T-helper 1 cell treated with Interleukin-12 subunit alpha and Interleukin-12 subunit beta and Interleukin-4 antibody, amounts not matched to agents 30 μg/mL and 1 μg/mL, for 36 hours (primary cell): Measurements from ENCODE around the gene PGAP2.
"Not testable (repeated sequence)": the region's sequence is repeated elsewhere in the genome, so short reads cannot be mapped to it uniquely, and the experiment has no call there.

Source experiments
- H3K27ac Mint-ChIP-seq: one replicate; pipeline ENCODE4 v1.8.0; 2021; ENCODE audit warnings: mild to moderate bottlenecking, mixed read lengths
- H3K27me3 Mint-ChIP-seq: one replicate; pipeline ENCODE4 v1.8.0; 2021; ENCODE audit warnings: low read depth, mixed read lengths
- H3K36me3 Mint-ChIP-seq: one replicate; pipeline ENCODE4 v1.8.0; 2021; ENCODE audit warnings: low read depth, mixed read lengths
- H3K4me1 Mint-ChIP-seq: one replicate; pipeline ENCODE4 v1.8.0; 2021; ENCODE audit warnings: low read depth, mixed read lengths
- H3K4me3 Mint-ChIP-seq: one replicate; pipeline ENCODE4 v1.8.0; 2021; ENCODE audit warnings: mild to moderate bottlenecking, moderate library complexity, mixed read lengths
- H3K9me3 Mint-ChIP-seq: one replicate; pipeline ENCODE4 v1.8.0; 2021; ENCODE audit warnings: mixed read lengths

Gene PGAP2

GRCh38 chr11:3807909-3808860 lies at the start of gene PGAP2:
Gene PGAP2 (plus strand): TSS chr11:3808560. CDS start chr11:3811260, 2,700 bp downstream.
- peaks cover 17% of the 10 kb centered on the region for H3K4me1 Mint-ChIP-seq
- H3K36me3 Mint-ChIP-seq: no peaks in the 10 kb centered on the region
- no peaks in the 10 kb centered on the region for H3K27me3 Mint-ChIP-seq

GRCh38 chr11:3764266-3764665 lies 44.1 kb upstream of the PGAP2 start:
- Mint-ChIP-seq H3K36me3 (peaks cover 51% of the 10 kb centered on the region), H3K4me3 (no peak overlapping the region), H3K27me3 (no peaks in the 10 kb centered on the region), H3K27ac (no peak overlapping the region), H3K9me3 (no peaks in the 10 kb centered on the region), H3K4me1 (peaks cover 11% of the 10 kb centered on the region)

More at GRCh38 chr11:3807909-3808860, at the start of gene PGAP2:
- Mint-ChIP-seq H3K4me3 (peak within 1 kb of the TSS; percentile 95), H3K9me3 (no peaks in the 10 kb centered on the region), H3K27ac (peak within 1 kb of the TSS; percentile 88)

- not testable (repeated sequence) for H3K4me3 Mint-ChIP-seq, H3K4me1 Mint-ChIP-seq, H3K27me3 Mint-ChIP-seq, H3K9me3 Mint-ChIP-seq, H3K27ac Mint-ChIP-seq
- H3K36me3 Mint-ChIP-seq: peaks cover 51% of the 10 kb centered on the region
These were observed 41.5 kb upstream of the PGAP2 start for GRCh38 chr11:3766836-3767235.

- peaks cover 49% of the 10 kb centered on the region for H3K36me3 Mint-ChIP-seq
- no peak overlapping the region for H3K4me3 Mint-ChIP-seq
- H3K27ac Mint-ChIP-seq: no peak overlapping the region
- H3K9me3 Mint-ChIP-seq: no peaks in the 10 kb centered on the region
- H3K4me1 Mint-ChIP-seq: peaks cover 3% of the 10 kb centered on the region
- no peaks in the 10 kb centered on the region for H3K27me3 Mint-ChIP-seq
These were observed 40.8 kb upstream of the PGAP2 start for GRCh38 chr11:3767536-3767935.

- no peak overlapping the region for H3K27ac Mint-ChIP-seq
- no peaks in the 10 kb centered on the region for H3K27me3 Mint-ChIP-seq
- H3K9me3 Mint-ChIP-seq: no peaks in the 10 kb centered on the region
- H3K4me3 Mint-ChIP-seq: no peak overlapping the region
- peaks cover 51% of the 10 kb centered on the region for H3K36me3 Mint-ChIP-seq
- peaks cover 3% of the 10 kb centered on the region for H3K4me1 Mint-ChIP-seq
These were observed 35.2 kb upstream of the PGAP2 start for GRCh38 chr11:3773180-3773579.

- H3K4me1 Mint-ChIP-seq: peaks cover 4% of the 10 kb centered on the region
- no peak overlapping the region for H3K4me3 Mint-ChIP-seq
- H3K27ac Mint-ChIP-seq: no peak overlapping the region
- no peaks in the 10 kb centered on the region for H3K27me3 Mint-ChIP-seq
- H3K36me3 Mint-ChIP-seq: peaks cover 48% of the 10 kb centered on the region
- H3K9me3 Mint-ChIP-seq: no peaks in the 10 kb centered on the region
These were observed 32.5 kb upstream of the PGAP2 start for GRCh38 chr11:3775736-3776406.

GRCh38 chr11:3781423-3781822 lies 26.9 kb upstream of the PGAP2 start:
- Mint-ChIP-seq H3K27me3 (no peaks in the 10 kb centered on the region), H3K27ac (peak overlapping the region; percentile 18)

GRCh38 chr11:3782963-3783362 lies 25.4 kb upstream of the PGAP2 start:
- no peaks in the 10 kb centered on the region for H3K9me3 Mint-ChIP-seq
- H3K4me3 Mint-ChIP-seq: peak overlapping the region; percentile 28
- H3K4me1 Mint-ChIP-seq: peaks cover 45% of the 10 kb centered on the region
- H3K27ac Mint-ChIP-seq: peak overlapping the region; percentile 52
- no peaks in the 10 kb centered on the region for H3K27me3 Mint-ChIP-seq
- H3K36me3 Mint-ChIP-seq: peaks cover 35% of the 10 kb centered on the region

More at GRCh38 chr11:3781423-3781822, 26.9 kb upstream of the PGAP2 start:
- H3K9me3 Mint-ChIP-seq: no peaks in the 10 kb centered on the region
- no peak overlapping the region for H3K4me3 Mint-ChIP-seq
- peaks cover 32% of the 10 kb centered on the region for H3K4me1 Mint-ChIP-seq
- H3K36me3 Mint-ChIP-seq: peaks cover 35% of the 10 kb centered on the region

GRCh38 chr11:3783611-3784010 lies 24.7 kb upstream of the PGAP2 start:
- Mint-ChIP-seq H3K27me3 (no peaks in the 10 kb centered on the region), H3K36me3 (peaks cover 32% of the 10 kb centered on the region), H3K4me3 (no peak overlapping the region), H3K27ac (peak overlapping the region; percentile 95), H3K9me3 (no peaks in the 10 kb centered on the region), H3K4me1 (peaks cover 45% of the 10 kb centered on the region)

- no peaks in the 10 kb centered on the region for H3K9me3 Mint-ChIP-seq
- no peaks in the 10 kb centered on the region for H3K27me3 Mint-ChIP-seq
- peak overlapping the region; percentile 40 for H3K4me3 Mint-ChIP-seq
- peaks cover 52% of the 10 kb centered on the region for H3K4me1 Mint-ChIP-seq
- peaks cover 26% of the 10 kb centered on the region for H3K36me3 Mint-ChIP-seq
- peak overlapping the region; percentile 72 for H3K27ac Mint-ChIP-seq
These were observed 21.5 kb upstream of the PGAP2 start for GRCh38 chr11:3786781-3787428.

GRCh38 chr11:3794387-3794786 lies 14.0 kb upstream of the PGAP2 start:
- H3K4me3 Mint-ChIP-seq, H3K9me3 Mint-ChIP-seq, H3K27me3 Mint-ChIP-seq: not testable (repeated sequence)
- H3K27ac Mint-ChIP-seq: peak overlapping the region; percentile 14
- peaks cover 19% of the 10 kb centered on the region for H3K36me3 Mint-ChIP-seq
- H3K4me1 Mint-ChIP-seq: peaks cover 38% of the 10 kb centered on the region

GRCh38 chr11:3795131-3796001 lies 13.0 kb upstream of the PGAP2 start:
- no peaks in the 10 kb centered on the region for H3K9me3 Mint-ChIP-seq
- H3K27ac Mint-ChIP-seq: peak overlapping the region; percentile 98
- H3K36me3 Mint-ChIP-seq: peaks cover 16% of the 10 kb centered on the region
- peaks cover 33% of the 10 kb centered on the region for H3K4me1 Mint-ChIP-seq
- peak overlapping the region; percentile 97 for H3K4me3 Mint-ChIP-seq
- no peaks in the 10 kb centered on the region for H3K27me3 Mint-ChIP-seq

- peak overlapping the region; percentile 98 for H3K27ac Mint-ChIP-seq
- H3K4me1 Mint-ChIP-seq: peaks cover 31% of the 10 kb centered on the region
- H3K36me3 Mint-ChIP-seq: peaks cover 16% of the 10 kb centered on the region
- peak overlapping the region; percentile 97 for H3K4me3 Mint-ChIP-seq
- no peaks in the 10 kb centered on the region for H3K27me3 Mint-ChIP-seq
- no peaks in the 10 kb centered on the region for H3K9me3 Mint-ChIP-seq
These were observed 12.4 kb upstream of the PGAP2 start for GRCh38 chr11:3796002-3796311.

- Mint-ChIP-seq H3K4me1 (peaks cover 31% of the 10 kb centered on the region), H3K27me3 (no peaks in the 10 kb centered on the region), H3K36me3 (peaks cover 16% of the 10 kb centered on the region), H3K4me3 (peak overlapping the region; percentile 97), H3K27ac (peak overlapping the region; percentile 98), H3K9me3 (no peaks in the 10 kb centered on the region)
These were observed 12.0 kb upstream of the PGAP2 start for GRCh38 chr11:3796346-3796745.
